CD4-positive, CD25-positive, alpha-beta regulatory T cell (primary cell): ENCODE data around the gene RNU11. TPM values are rescaled to one million over a fixed set of nuclear protein-coding genes. Genes with fewer than 3 reads are reported as not detected.
"Not testable (repeated sequence)": the region's sequence is repeated elsewhere in the genome, so short reads cannot be mapped to it uniquely, and the experiment has no call there.

Experiments used
- ATAC-seq, 2 donors: fragments of 150-1000 bp; cut with Tn5 transposase; one replicate each; pipeline ENCODE4 v1.10.0; 2021; ENCODE audit warnings: low read depth in 2 of 2, moderate number of reproducible peaks in 2 of 2, moderate library complexity in 1 of 2
- DNase-seq, 3 donors: peaks; one replicate each; pipeline versions ENCODE4 v3.0.0 to v3.0.0-alpha.2; 2012 to 2022; ENCODE audit warnings: mixed read lengths in 1 of 3
- H3K27ac ChIP-seq: one replicate; pipeline ENCODE4 v1.7.0; 2013; ENCODE audit warnings: mild to moderate bottlenecking, low read length; ENCODE audit not compliant: insufficient read depth, poor library complexity, severe bottlenecking
- H3K27me3 ChIP-seq: one replicate; pipeline ENCODE4 v1.7.0; 2013; ENCODE audit warnings: low read length; ENCODE audit not compliant: control insufficient read depth, insufficient read depth
- H3K36me3 ChIP-seq: one replicate; pipeline ENCODE4 v1.7.0; 2013; ENCODE audit warnings: mild to moderate bottlenecking, low read length, moderate library complexity; ENCODE audit not compliant: control insufficient read depth, insufficient read depth
- H3K4me1 ChIP-seq: 2 replicates; pipeline ENCODE4 v1.7.0; 2013; ENCODE audit warnings: mild to moderate bottlenecking, low read length; ENCODE audit not compliant: insufficient read depth, control insufficient read depth, poor library complexity, severe bottlenecking
- H3K4me3 ChIP-seq: one replicate; pipeline ENCODE4 v1.7.0; 2013; ENCODE audit warnings: low read depth, mild to moderate bottlenecking, low read length, moderate library complexity
- H3K9me3 ChIP-seq, 2 experiments: 1 replicate in 1 of 2; 2 replicates in 1 of 2; pipeline ENCODE4 v1.7.0; 2013; ENCODE audit warnings: low read length in 2 of 2, mild to moderate bottlenecking in 1 of 2, moderate library complexity in 1 of 2; ENCODE audit not compliant: control insufficient read depth in 2 of 2
- H3K27ac Mint-ChIP-seq, 3 donors: one replicate each; pipeline ENCODE4 v1.8.0; 2020 to 2022; ENCODE audit warnings: mild to moderate bottlenecking in 3 of 3, mixed read lengths in 3 of 3, moderate library complexity in 2 of 3
- H3K27me3 Mint-ChIP-seq: one replicate; pipeline ENCODE4 v1.8.0; 2022; ENCODE audit warnings: mild to moderate bottlenecking, mixed read lengths
- H3K36me3 Mint-ChIP-seq: one replicate; pipeline ENCODE4 v1.8.0; 2020; ENCODE audit warnings: mixed read lengths
- H3K4me1 Mint-ChIP-seq, 4 donors: one replicate each; pipeline ENCODE4 v1.8.0; 2020 to 2022; ENCODE audit warnings: mixed read lengths in 4 of 4, mild to moderate bottlenecking in 1 of 4
- H3K4me3 Mint-ChIP-seq, 4 donors: one replicate each; pipeline ENCODE4 v1.8.0; 2020 to 2022; ENCODE audit warnings: mild to moderate bottlenecking in 4 of 4, mixed read lengths in 4 of 4, moderate library complexity in 3 of 4
- H3K9me3 Mint-ChIP-seq, 7 donors: one replicate each; pipeline ENCODE4 v1.8.0; 2020 to 2022; ENCODE audit warnings: mixed read lengths in 7 of 7, mild to moderate bottlenecking in 3 of 7, moderate library complexity in 2 of 7
- polyA plus RNA-seq, 4 donors: library from polyadenylated mRNA; unstranded; fragments of 300-500 nt; fragmentation: Illumina TruSeq; gene quantifications; one replicate each; pipeline ENCODE4 v1.2.3, GENCODE V29; 2021
- total RNA-seq: library from RNA; stranded (reverse); gene quantifications from one replicate; pipeline ENCODE4 v1.2.3, GENCODE V29; 2022

Gene RNU11
- total and polyA plus RNA-seq, 5 donors from 2014 or later, result not detected

GRCh38 chr1:28646040-28646439 is 2.4 kb upstream of the RNU11 start:
- H3K9me3 Mint-ChIP-seq, result peaks cover 0 to 1% (median 0%) of the 10 kb centered on the region in 7 donors
- H3K27ac ChIP-seq, result no peak overlapping the region
- DNase-seq, result no peak
- H3K27me3 Mint-ChIP-seq, result peaks cover 9% of the 10 kb centered on the region
- H3K36me3 ChIP-seq, result no peaks in the 10 kb centered on the region
- H3K4me3 Mint-ChIP-seq, result no peak overlapping the region
- no peak overlapping the region for H3K4me3 ChIP-seq
- peaks cover 47% of the 10 kb centered on the region for H3K4me1 ChIP-seq
- no peaks in the 10 kb centered on the region for H3K9me3 ChIP-seq
- ATAC-seq, result no peak
- no peaks in the 10 kb centered on the region for H3K27me3 ChIP-seq
- peaks cover 21 to 61% (median 39%) of the 10 kb centered on the region in 4 donors for H3K4me1 Mint-ChIP-seq
- peak overlapping the region in 1 of 3 donors; percentile 20 for H3K27ac Mint-ChIP-seq
- H3K36me3 Mint-ChIP-seq, result no peaks in the 10 kb centered on the region

- no peaks in the 10 kb centered on the region for H3K36me3 Mint-ChIP-seq
- peaks cover 0 to 1% (median 0%) of the 10 kb centered on the region in 7 donors for H3K9me3 Mint-ChIP-seq
- DNase-seq (peak; percentile 84 to 96 (median 95)), ATAC-seq (peak; percentile 82 to 83)
- no peaks in the 10 kb centered on the region for H3K27me3 ChIP-seq
- H3K4me3 Mint-ChIP-seq, result peak overlapping the region; percentile 78 to 95 (median 90)
- H3K4me1 Mint-ChIP-seq, result peaks cover 10 to 41% (median 27%) of the 10 kb centered on the region in 4 donors
- no peaks in the 10 kb centered on the region for H3K36me3 ChIP-seq
- peak overlapping the region; percentile 99 to 100 (median 99) for H3K27ac Mint-ChIP-seq
- peak overlapping the region; percentile 86 for H3K4me3 ChIP-seq
- H3K4me1 ChIP-seq, result peaks cover 36% of the 10 kb centered on the region
- H3K27ac ChIP-seq, result peak overlapping the region; percentile 96
- H3K27me3 Mint-ChIP-seq, result peaks cover 8% of the 10 kb centered on the region
- no peaks in the 10 kb centered on the region for H3K9me3 ChIP-seq
Observed at GRCh38 chr1:28648008-28648473, 359 bp upstream of the RNU11 start.

GRCh38 chr1:28653063-28653462 is 4.7 kb downstream of the RNU11 start:
- H3K27ac ChIP-seq, H3K27me3 ChIP-seq, H3K9me3 ChIP-seq, ATAC-seq, H3K27ac Mint-ChIP-seq, H3K36me3 ChIP-seq, H3K4me3 Mint-ChIP-seq, DNase-seq, H3K27me3 Mint-ChIP-seq, H3K9me3 Mint-ChIP-seq, H3K36me3 Mint-ChIP-seq, H3K4me3 ChIP-seq: not testable (repeated sequence)
- H3K4me1 Mint-ChIP-seq, result peaks cover 0 to 13% (median 10%) of the 10 kb centered on the region in 4 donors
- peaks cover 12% of the 10 kb centered on the region for H3K4me1 ChIP-seq

GRCh38 chr1:28653870-28654269 is 5.5 kb downstream of the RNU11 start:
- ATAC-seq, H3K4me3 ChIP-seq: not testable (repeated sequence)

GRCh38 chr1:28655448-28656311 is 7.3 kb downstream of the RNU11 start:
- H3K4me1 ChIP-seq, H3K36me3 ChIP-seq, H3K36me3 Mint-ChIP-seq, H3K27ac ChIP-seq, H3K27me3 ChIP-seq, H3K27me3 Mint-ChIP-seq, H3K4me1 Mint-ChIP-seq, H3K9me3 ChIP-seq, H3K4me3 ChIP-seq, ATAC-seq, H3K9me3 Mint-ChIP-seq, DNase-seq: not testable (repeated sequence)
- Mint-ChIP-seq H3K27ac (peak overlapping the region in 1 of 3 donors; percentile 75), H3K4me3 (peak overlapping the region in 1 of 4 donors; percentile 9)

More at GRCh38 chr1:28653870-28654269, 5.5 kb downstream of the RNU11 start:
- not testable (repeated sequence) for H3K36me3 Mint-ChIP-seq, H3K4me1 ChIP-seq, H3K27me3 ChIP-seq, H3K27ac ChIP-seq, H3K27ac Mint-ChIP-seq, H3K4me3 Mint-ChIP-seq, H3K27me3 Mint-ChIP-seq, H3K36me3 ChIP-seq, H3K9me3 Mint-ChIP-seq, H3K4me1 Mint-ChIP-seq, DNase-seq, H3K9me3 ChIP-seq

GRCh38 chr1:28656335-28656734 is 7.9 kb downstream of the RNU11 start:
- H3K36me3 ChIP-seq, result no peaks in the 10 kb centered on the region
- no peaks in the 10 kb centered on the region for H3K9me3 ChIP-seq
- ATAC-seq, result no peak
- DNase-seq, result no peak
- no peaks in the 10 kb centered on the region for H3K27me3 ChIP-seq
- peaks cover 4% of the 10 kb centered on the region for H3K27me3 Mint-ChIP-seq
- H3K36me3 Mint-ChIP-seq, result no peaks in the 10 kb centered on the region
- no peak overlapping the region for H3K4me3 Mint-ChIP-seq
- no peak overlapping the region for H3K4me3 ChIP-seq
- no peaks in the 10 kb centered on the region for H3K4me1 ChIP-seq
- no peak overlapping the region for H3K27ac ChIP-seq
- H3K4me1 Mint-ChIP-seq, result peaks cover 0 to 4% (median 2%) of the 10 kb centered on the region in 4 donors
- H3K9me3 Mint-ChIP-seq, result no peaks in the 10 kb centered on the region
- H3K27ac Mint-ChIP-seq, result no peak overlapping the region

GRCh38 chr1:28663871-28664470 is 15.6 kb downstream of the RNU11 start:
- Histone ChIP-seq H3K36me3 (no peaks in the 10 kb centered on the region), H3K4me3 (no peak overlapping the region), H3K27me3 (no peaks in the 10 kb centered on the region), H3K9me3 (no peaks in the 10 kb centered on the region), H3K4me1 (peaks cover 9% of the 10 kb centered on the region), H3K27ac (no peak overlapping the region)
- Mint-ChIP-seq H3K4me3 (peak overlapping the region in 1 of 4 donors; percentile 67), H3K27ac (peak overlapping the region in 1 of 3 donors; percentile 7), H3K9me3 (no peaks in the 10 kb centered on the region), H3K36me3 (no peaks in the 10 kb centered on the region), H3K4me1 (peaks cover 0 to 17% (median 10%) of the 10 kb centered on the region in 4 donors), H3K27me3 (peaks cover 4% of the 10 kb centered on the region)
- ATAC-seq (no peak), DNase-seq (no peak)
